ENCODE measurements around the gene DDX54.
"Not testable (repeated sequence)": the region's sequence is repeated elsewhere in the genome, so short reads cannot be mapped to it uniquely, and the experiment has no call there.

The DDX54 gene

DNA sequence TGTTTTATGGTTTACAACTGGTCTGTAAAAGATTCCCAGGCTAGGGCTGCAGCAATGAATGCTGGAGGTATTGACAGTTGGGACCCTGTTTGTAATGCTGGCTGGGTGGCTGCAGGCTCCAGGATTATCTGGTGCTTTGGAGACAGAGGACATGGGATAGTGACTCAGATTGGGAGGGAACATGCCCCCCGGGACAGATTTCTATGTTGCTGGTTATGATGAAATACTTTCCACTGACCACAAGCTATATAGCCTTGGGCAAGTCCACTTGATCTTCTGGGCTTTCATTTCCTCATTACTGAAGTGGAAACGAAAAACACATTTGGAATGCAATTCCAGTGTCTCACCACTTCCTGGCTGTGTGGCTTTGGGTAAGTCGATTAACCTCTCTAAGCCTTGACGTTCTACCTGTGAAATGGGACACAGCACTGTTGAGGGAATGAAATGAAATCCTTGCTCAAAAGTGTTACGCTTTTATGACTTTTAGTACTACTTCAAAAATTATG, 29.7 kb upstream of the DDX54 start:
- peak; percentile 94 for DNase-seq (ENCODE audit: low read depth)
- TF ChIP-seq, protein P1, sequence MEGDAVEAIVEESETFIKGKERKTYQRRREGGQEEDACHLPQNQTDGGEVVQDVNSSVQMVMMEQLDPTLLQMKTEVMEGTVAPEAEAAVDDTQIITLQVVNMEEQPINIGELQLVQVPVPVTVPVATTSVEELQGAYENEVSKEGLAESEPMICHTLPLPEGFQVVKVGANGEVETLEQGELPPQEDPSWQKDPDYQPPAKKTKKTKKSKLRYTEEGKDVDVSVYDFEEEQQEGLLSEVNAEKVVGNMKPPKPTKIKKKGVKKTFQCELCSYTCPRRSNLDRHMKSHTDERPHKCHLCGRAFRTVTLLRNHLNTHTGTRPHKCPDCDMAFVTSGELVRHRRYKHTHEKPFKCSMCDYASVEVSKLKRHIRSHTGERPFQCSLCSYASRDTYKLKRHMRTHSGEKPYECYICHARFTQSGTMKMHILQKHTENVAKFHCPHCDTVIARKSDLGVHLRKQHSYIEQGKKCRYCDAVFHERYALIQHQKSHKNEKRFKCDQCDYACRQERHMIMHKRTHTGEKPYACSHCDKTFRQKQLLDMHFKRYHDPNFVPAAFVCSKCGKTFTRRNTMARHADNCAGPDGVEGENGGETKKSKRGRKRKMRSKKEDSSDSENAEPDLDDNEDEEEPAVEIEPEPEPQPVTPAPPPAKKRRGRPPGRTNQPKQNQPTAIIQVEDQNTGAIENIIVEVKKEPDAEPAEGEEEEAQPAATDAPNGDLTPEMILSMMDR (IDR thresholded peaks at IDR 0.05; ENCODE audit: low read depth, low read length, missing control alignments): no peak
- in situ Hi-C loops (cut with HindIII; ENCODE audit: low sequenced_read_pairs): no loop called here
- no peak overlapping the region for H3K4me3 ChIP-seq (ENCODE audit: low read depth, low read length)

DNA sequence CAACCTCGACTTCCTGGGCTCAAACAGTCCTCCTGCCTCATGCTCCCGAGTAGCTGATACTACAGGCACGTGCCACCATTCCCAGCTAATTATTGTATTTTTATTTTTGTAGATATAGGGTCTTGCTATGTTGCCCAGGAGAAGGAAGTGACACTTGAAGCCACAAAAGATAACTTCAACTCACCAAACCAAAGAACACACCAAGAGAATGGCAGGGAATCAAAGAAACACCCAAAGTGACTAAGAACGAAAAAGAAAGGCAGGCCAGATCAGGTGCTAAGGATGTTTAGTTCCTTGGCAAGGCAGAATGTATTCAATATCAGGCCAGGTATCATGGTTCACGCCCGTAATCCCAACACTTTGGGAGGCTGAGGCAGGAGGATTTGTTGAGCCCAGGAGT, 25.9 kb upstream of the DDX54 start:
- no peak overlapping the region for H3K4me3 ChIP-seq (ENCODE audit: low read depth, low read length)
- TF ChIP-seq, protein P1 (IDR thresholded peaks at IDR 0.05; ENCODE audit: low read depth, low read length, missing control alignments): no peak
- no peak for DNase-seq (ENCODE audit: low read depth)
- in situ Hi-C loops (cut with HindIII; ENCODE audit: low sequenced_read_pairs): no loop called here

DNA sequence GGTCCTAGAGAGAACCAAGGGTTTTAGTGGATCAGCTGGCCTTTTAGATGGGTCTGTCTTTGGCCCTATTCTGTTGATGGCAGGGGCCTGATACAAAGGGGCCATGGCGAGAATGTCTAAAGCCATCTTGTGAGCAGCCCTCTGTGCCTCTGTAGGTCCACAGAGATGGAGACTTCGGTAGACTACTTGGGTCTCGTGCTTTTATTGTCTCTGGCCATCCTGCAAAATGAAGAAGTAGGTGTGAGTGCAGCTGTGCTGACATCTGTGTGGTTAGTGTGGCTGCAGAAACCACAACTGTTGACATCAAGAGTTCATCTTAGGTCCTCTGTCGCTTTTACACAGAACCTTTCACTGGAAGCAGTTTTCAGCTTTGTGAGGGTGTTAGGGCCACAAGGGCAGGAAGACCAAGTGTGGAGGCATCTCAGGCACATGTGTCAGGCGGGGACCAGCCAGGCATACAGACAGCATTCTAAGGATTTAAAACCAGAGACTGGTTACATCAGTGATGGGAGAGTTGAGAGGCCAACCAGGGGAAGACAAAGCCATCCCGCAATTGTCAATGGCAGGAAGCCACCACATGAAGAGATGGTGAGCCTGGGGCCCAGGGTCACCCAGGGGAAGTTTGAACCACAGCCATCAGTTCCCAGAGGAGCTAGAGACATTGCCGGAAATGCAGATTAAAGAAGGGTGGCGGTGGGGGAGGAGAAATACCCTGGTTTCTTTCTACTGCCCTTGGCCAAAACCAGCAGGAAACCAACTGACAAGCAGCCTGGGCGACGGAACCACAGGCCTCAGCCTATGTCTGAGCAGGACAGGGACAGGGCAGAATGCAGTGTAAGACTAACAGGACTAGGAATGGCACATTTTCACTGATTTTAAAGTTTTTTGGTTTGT, 23.0 kb upstream of the DDX54 start:
- in situ Hi-C loops (cut with HindIII; ENCODE audit: low sequenced_read_pairs): no loop called here
- H3K4me3 ChIP-seq (ENCODE audit: low read depth, low read length): no peak overlapping the region
- DNase-seq (ENCODE audit: low read depth): no peak

DNA sequence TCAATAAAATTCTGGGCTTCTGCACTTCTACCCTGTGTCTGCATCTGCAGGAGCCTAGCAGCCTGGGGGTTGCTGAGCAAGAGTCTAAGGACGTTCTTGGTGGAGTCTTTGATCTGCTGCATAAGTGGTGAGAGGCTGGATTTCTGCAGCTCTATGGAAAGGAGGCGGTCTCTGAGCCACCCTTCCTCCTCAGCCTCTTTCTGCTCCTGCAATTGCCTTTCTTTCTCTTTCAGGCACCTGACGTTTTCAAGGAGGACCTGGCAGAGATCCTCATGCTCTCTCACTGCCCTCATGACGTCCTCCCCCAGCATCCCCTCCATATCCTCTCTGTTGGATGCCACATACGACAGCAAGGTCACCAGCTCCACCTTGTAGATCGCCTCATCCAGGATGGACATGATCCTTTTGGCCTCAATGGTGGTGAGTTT, 22.3 kb upstream of the DDX54 start:
- in situ Hi-C loops (cut with HindIII; ENCODE audit: low sequenced_read_pairs): no loop called here
- DNase-seq (ENCODE audit: low read depth): no peak
- TF ChIP-seq, protein P1 (IDR thresholded peaks at IDR 0.05; ENCODE audit: low read depth, low read length, missing control alignments): no peak
- no peak overlapping the region for H3K4me3 ChIP-seq (ENCODE audit: low read depth, low read length)

More for the DNA sequence above, 23.0 kb upstream of the DDX54 start:
- TF ChIP-seq, protein P1 (IDR thresholded peaks at IDR 0.05; ENCODE audit: low read depth, low read length, missing control alignments): no peak

DNA sequence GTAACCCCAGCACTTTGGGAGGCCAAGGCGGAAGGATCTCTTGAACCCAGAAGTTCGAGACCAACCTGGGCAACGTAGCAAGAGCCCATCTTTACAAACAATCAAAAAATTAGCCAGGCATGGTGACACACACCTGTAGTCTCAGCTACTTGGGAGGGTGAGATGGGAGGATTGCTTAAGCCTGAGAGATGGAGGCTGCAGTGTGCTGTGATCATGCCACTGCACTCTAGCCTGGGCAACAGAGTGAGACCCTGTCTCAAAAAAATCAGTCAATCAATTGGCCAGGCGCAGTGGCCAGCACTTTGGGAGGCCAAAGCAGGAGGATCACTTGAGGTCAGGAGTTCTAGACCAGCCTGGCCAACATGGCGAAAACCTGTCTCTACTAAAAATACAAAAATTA, 21.5 kb upstream of the DDX54 start:
- in situ Hi-C loops (cut with HindIII; ENCODE audit: low sequenced_read_pairs); H3K4me3 ChIP-seq (ENCODE audit: low read depth, low read length); DNase-seq (ENCODE audit: low read depth): not testable (repeated sequence)

DNA sequence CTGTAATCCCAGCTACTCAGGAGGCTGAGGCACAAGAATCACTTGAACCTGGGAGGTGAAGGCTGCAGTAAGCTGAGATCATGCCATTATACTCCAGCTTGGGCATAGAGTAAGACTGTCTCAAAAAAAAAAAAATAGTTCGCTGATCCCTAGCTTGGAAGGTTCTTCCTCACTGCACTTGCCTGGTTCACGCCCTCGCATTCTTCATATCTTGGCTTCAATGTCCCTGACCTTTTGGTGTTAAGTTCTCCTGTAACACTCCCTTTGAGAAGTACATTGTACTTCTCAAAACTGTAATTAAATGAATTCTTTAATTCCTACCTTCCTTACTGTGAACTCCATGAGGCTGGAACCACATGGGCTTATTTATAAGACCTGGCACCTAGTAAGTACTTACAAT, 19.5 kb upstream of the DDX54 start:
- no peak overlapping the region for H3K4me3 ChIP-seq (ENCODE audit: low read depth, low read length)
- in situ Hi-C loops (cut with HindIII; ENCODE audit: low sequenced_read_pairs): no loop called here
- TF ChIP-seq, protein P1 (IDR thresholded peaks at IDR 0.05; ENCODE audit: low read depth, low read length, missing control alignments): no peak
- DNase-seq (ENCODE audit: low read depth): no peak

All from astrocyte of the cerebellum (primary cell).